ENCODE data around the gene RAB7A.
"Not testable (repeated sequence)": the region's sequence is repeated elsewhere in the genome, so short reads cannot be mapped to it uniquely, and the experiment has no call there.

RAB7A gene

DNA sequence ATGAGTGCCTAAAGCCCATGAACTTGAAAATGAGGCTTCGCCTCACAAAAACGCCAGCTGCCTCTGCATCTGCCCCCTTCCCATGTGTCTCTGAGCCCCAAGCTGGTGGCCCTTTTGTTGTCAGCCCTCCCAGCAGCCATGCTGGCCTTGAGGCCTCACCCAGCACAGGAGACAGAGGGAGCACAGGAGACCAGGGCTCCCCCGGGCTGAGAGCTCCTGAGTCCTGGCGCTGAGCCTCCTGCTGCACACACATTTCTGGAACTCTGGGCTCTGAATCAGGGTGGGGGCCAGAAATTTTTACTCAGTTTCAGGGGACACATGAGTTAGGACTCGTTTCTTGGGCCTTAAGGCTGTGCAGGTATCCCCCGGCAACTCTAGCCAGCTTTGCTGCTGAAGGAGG, 97.0 kb downstream of the RAB7A start:
- H3K9ac ChIP-seq = no peak overlapping the region
- H3K4me1 ChIP-seq = no peaks in the 10 kb centered on the region
- no peak overlapping the region for H3K27ac ChIP-seq
- TF ChIP-seq, protein P1, sequence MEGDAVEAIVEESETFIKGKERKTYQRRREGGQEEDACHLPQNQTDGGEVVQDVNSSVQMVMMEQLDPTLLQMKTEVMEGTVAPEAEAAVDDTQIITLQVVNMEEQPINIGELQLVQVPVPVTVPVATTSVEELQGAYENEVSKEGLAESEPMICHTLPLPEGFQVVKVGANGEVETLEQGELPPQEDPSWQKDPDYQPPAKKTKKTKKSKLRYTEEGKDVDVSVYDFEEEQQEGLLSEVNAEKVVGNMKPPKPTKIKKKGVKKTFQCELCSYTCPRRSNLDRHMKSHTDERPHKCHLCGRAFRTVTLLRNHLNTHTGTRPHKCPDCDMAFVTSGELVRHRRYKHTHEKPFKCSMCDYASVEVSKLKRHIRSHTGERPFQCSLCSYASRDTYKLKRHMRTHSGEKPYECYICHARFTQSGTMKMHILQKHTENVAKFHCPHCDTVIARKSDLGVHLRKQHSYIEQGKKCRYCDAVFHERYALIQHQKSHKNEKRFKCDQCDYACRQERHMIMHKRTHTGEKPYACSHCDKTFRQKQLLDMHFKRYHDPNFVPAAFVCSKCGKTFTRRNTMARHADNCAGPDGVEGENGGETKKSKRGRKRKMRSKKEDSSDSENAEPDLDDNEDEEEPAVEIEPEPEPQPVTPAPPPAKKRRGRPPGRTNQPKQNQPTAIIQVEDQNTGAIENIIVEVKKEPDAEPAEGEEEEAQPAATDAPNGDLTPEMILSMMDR (IDR thresholded peaks at IDR 0.05) = no peak
- H3K4me3 ChIP-seq (ENCODE audit: low read depth, low read length) = no peak overlapping the region
- H3K4me2 ChIP-seq (ENCODE audit: low read length) = no peak overlapping the region
- no peaks in the 10 kb centered on the region for H3K27me3 ChIP-seq (ENCODE audit: control insufficient read depth, insufficient read depth, low read length)
- H3K36me3 ChIP-seq (ENCODE audit: control insufficient read depth, insufficient read depth, low read length) = no peaks in the 10 kb centered on the region
- no peaks in the 10 kb centered on the region for H3K9me3 ChIP-seq (ENCODE audit: control insufficient read depth, low read length)
- H2AFZ ChIP-seq = no peak overlapping the region
- no peaks in the 10 kb centered on the region for H3K79me2 ChIP-seq

DNA sequence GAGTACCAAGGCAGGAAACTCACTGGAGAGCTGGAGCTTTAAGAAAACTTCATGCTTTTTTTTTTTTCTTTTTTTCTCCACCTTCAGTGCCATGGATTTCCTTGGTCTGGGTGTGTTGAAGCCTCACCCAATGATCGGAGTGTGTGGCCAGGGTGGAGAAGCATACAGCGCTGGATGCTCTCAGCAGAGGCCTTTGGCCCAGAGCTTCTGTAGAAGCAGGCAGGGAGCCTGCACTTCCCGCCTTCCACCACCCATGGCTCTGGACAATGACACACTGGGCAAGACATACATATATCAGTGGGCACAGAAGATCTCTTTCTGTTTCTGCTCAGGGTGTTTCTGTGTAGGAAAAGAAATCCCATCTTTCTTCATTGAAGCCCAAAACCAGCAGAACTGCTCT, 97.6 kb downstream of the RAB7A start:
- Histone ChIP-seq H2AFZ (no peak overlapping the region), H3K4me2 (ENCODE audit: low read length) (no peak overlapping the region), H3K9me3 (ENCODE audit: control insufficient read depth, low read length) (no peaks in the 10 kb centered on the region), H3K79me2 (no peaks in the 10 kb centered on the region), H3K4me3 (ENCODE audit: low read depth, low read length) (no peak overlapping the region), H3K9ac (no peak overlapping the region), H3K4me1 (no peaks in the 10 kb centered on the region), H3K27me3 (ENCODE audit: control insufficient read depth, insufficient read depth, low read length) (no peaks in the 10 kb centered on the region), H3K27ac (no peak overlapping the region), H3K36me3 (ENCODE audit: control insufficient read depth, insufficient read depth, low read length) (no peaks in the 10 kb centered on the region)
- TF ChIP-seq, protein P1 (IDR thresholded peaks at IDR 0.05) = no peak

DNA sequence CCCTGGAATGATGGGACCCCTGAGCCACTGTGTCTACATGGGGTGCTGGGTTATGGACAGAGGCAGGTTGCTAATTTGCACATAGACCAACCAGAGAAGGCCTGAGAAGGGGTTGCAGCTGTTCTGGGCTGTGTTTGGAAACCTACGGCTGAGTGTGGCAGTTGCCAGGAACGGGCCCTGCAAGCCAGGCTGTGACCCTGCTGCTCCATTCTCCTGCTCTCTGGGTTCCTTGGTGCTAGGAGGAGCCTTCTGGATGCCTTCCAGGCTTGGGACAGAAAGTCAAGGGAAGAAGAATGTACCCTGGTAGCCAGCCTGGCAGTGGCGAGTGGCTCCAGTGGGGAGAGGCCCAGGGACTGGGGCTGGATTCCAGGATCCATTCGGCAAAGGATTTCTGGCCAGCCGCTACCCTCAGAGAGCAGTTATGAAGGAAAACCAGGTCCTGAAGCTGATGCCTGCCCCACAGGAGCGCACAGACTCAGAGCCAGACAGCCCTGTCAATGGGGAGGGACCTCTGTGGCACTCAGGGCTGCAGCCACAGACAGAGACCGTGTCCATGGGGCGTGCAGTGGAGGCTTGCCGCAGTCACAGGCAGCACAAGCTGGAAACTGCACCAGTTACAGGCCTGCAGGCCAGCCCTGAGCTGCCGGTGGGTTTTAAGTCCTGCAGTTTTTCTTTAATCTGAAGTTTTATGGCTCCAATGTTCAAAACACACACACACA, 98.3 kb downstream of the RAB7A start:
- no peaks in the 10 kb centered on the region for H3K27me3 ChIP-seq (ENCODE audit: control insufficient read depth, insufficient read depth, low read length)
- H3K4me2 ChIP-seq (ENCODE audit: low read length) = no peak overlapping the region
- H3K4me1 ChIP-seq = no peaks in the 10 kb centered on the region
- no peak overlapping the region for H3K27ac ChIP-seq
- H3K9ac ChIP-seq = no peak overlapping the region
- TF ChIP-seq, protein P1 (IDR thresholded peaks at IDR 0.05) = no peak
- H2AFZ ChIP-seq = no peak overlapping the region
- H3K4me3 ChIP-seq (ENCODE audit: low read depth, low read length) = no peak overlapping the region
- no peaks in the 10 kb centered on the region for H3K36me3 ChIP-seq (ENCODE audit: control insufficient read depth, insufficient read depth, low read length)
- no peaks in the 10 kb centered on the region for H3K9me3 ChIP-seq (ENCODE audit: control insufficient read depth, low read length)
- H3K79me2 ChIP-seq = no peaks in the 10 kb centered on the region

DNA sequence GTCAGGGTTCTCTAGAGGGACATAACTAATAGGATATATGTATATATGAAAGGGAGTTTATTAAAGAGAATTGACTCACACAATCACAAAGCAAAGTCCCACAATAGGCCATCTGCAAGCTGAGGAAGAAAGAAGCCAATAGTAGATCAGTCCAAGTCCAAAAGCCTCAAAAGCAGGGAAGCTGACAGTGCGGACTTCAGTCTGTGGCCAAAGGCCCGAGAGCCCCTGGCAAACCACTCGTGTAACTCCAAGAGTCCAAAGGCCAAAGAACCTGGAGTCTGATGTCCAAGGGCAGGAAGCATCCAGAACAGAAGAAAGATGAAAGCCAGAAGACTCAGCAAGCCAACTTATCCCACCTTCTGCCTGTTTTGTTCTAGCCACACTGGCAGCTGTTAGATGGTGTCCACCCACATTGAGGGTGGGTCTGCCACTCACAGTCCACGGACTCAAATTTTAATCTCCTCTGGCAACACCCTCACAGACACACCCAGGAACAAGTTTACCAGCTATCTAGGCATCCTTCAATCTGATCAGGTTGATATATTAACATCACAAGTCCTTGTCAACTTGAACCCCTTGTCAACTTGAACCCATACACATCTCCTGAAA, 99.2 kb downstream of the RAB7A start:
- TF ChIP-seq, protein P1 (IDR thresholded peaks at IDR 0.05) = no peak
- H3K27ac ChIP-seq = no peak overlapping the region
- H3K4me3 ChIP-seq (ENCODE audit: low read depth, low read length) = no peak overlapping the region

DNA sequence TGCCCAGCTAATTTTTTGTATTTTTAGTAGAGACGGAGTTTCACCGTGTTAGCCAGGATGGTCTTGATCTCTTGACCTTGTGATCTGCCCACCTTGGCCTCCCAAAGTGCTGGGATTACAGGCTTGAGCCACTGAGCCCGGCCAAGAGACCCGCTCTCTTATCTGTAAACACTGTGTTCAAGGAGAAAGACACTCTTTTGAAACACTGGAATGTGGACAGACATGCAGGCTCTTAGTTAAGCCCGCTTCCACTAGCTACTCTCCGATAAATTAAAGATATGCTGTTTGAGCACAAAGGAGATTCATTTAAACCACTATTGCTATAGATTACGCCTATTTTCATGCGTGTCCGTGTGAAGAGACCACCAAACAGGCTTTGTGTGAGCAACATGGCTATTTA, 103.1 kb downstream of the RAB7A start:
- not testable (repeated sequence) for H3K4me2 ChIP-seq (ENCODE audit: low read length); H3K36me3 ChIP-seq (ENCODE audit: control insufficient read depth, insufficient read depth, low read length); H3K27ac ChIP-seq; H3K27me3 ChIP-seq (ENCODE audit: control insufficient read depth, insufficient read depth, low read length); H3K4me3 ChIP-seq (ENCODE audit: low read depth, low read length); H3K4me1 ChIP-seq; H2AFZ ChIP-seq; H3K9ac ChIP-seq; H3K79me2 ChIP-seq; H3K9me3 ChIP-seq (ENCODE audit: control insufficient read depth, low read length)

More for the DNA sequence above, 99.2 kb downstream of the RAB7A start:
- H3K4me1 ChIP-seq = no peaks in the 10 kb centered on the region
- no peaks in the 10 kb centered on the region for H3K9me3 ChIP-seq (ENCODE audit: control insufficient read depth, low read length)
- no peaks in the 10 kb centered on the region for H3K79me2 ChIP-seq
- no peaks in the 10 kb centered on the region for H3K27me3 ChIP-seq (ENCODE audit: control insufficient read depth, insufficient read depth, low read length)
- no peak overlapping the region for H3K4me2 ChIP-seq (ENCODE audit: low read length)
- H3K9ac ChIP-seq = no peak overlapping the region
- H3K36me3 ChIP-seq (ENCODE audit: control insufficient read depth, insufficient read depth, low read length) = no peaks in the 10 kb centered on the region
- H2AFZ ChIP-seq = no peak overlapping the region

DNA sequence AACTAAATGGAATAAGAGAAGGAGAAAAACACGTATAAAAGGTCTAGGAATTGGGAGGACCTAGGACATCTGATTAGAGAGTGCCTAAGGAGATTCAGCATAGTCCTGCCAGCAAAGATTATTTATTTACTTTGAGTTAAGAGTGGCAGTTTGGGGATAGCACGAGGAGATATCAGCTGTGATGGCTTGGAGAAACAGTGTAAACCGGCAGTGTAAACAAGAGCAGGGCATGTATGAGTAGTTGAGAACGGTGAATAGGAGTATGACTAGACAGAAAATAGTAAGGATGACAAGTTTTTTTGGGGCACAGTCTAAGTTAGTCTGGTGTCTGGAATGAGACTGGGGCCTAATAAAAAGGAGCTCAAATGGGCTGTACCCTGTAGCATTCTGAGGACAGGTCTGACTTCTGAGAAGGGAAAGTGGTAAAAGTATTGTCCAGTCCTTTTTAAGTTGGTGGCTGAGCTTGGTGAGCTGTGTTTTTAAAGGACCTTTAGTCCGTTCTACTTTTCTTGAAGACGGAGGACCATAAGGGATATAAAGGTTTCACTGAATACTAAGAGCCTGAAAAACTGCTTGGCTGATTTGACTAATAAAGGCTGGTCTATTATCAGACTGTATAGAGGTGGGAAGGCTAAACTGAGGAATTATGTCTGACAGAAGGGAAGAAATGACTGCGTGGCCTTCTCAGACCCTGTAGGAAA, 104.1 kb downstream of the RAB7A start:
- H3K9me3 ChIP-seq (ENCODE audit: control insufficient read depth, low read length); H3K79me2 ChIP-seq; H3K4me1 ChIP-seq; H3K4me2 ChIP-seq (ENCODE audit: low read length); H3K4me3 ChIP-seq (ENCODE audit: low read depth, low read length); H3K27ac ChIP-seq; H3K36me3 ChIP-seq (ENCODE audit: control insufficient read depth, insufficient read depth, low read length); H3K9ac ChIP-seq; H2AFZ ChIP-seq; H3K27me3 ChIP-seq (ENCODE audit: control insufficient read depth, insufficient read depth, low read length): not testable (repeated sequence)

DNA sequence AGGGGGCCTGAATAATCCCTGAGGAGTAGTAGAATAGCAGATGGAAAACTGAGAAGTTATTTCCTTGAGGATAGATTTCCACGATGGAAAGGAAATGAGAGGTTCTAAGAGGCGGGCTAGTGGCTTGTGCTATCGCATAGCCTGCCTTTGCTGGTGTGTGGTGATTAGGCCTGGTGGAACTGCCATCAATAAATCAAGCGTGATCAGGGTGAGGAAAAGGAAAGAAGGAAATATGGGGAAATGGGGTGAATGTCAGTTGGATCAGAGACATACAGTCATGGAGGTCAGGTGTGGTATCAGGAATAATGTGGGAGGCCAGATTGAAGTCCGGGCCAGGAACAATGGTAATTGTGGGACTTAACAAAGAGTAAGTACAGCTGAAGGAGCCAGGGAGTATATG, 104.8 kb downstream of the RAB7A start:
- not testable (repeated sequence) for H2AFZ ChIP-seq; H3K27ac ChIP-seq; H3K4me2 ChIP-seq (ENCODE audit: low read length); H3K4me3 ChIP-seq (ENCODE audit: low read depth, low read length); H3K79me2 ChIP-seq; H3K9me3 ChIP-seq (ENCODE audit: control insufficient read depth, low read length); H3K36me3 ChIP-seq (ENCODE audit: control insufficient read depth, insufficient read depth, low read length); H3K9ac ChIP-seq; H3K4me1 ChIP-seq; H3K27me3 ChIP-seq (ENCODE audit: control insufficient read depth, insufficient read depth, low read length)

All from parathyroid adenoma (tissue), 2 donors.